Bronchial epithelial cell (primary cell): ENCODE data around the gene MRM2. TPM values are rescaled to one million over a fixed set of nuclear protein-coding genes. Genes with fewer than 3 reads are reported as not detected.

ENCODE experiments used
- DNase-seq: peaks from one replicate; pipeline ENCODE4 v3.0.0-alpha.2; 2010; ENCODE audit warnings: low read depth
- FAIRE-seq: peaks from 2 replicates; lab custom pipeline; 2011; peaks lifted over from hg19 to GRCh38; lab: Jason Lieb, UNC
- H3K27me3 ChIP-seq: 2 replicates; pipeline ENCODE4 v1.5.1; 2011; ENCODE audit warnings: low read length; ENCODE audit not compliant: control insufficient read depth, insufficient read depth
- H3K36me3 ChIP-seq: 2 replicates; pipeline ENCODE4 v1.5.1; 2011; ENCODE audit warnings: low read length; ENCODE audit not compliant: control insufficient read depth, insufficient read depth
- H3K4me3 ChIP-seq: 2 replicates; pipeline ENCODE4 v1.5.1; 2011; ENCODE audit warnings: mild to moderate bottlenecking, low read depth, low read length, control low read depth
- CTCF ChIP-seq: IDR thresholded peaks from 2 replicates; pipeline ENCODE4 v1.5.1; 2011; ENCODE audit warnings: mild to moderate bottlenecking, moderate library complexity, low read length, control low read depth, inconsistent platforms; ENCODE audit not compliant: insufficient read depth, severe bottlenecking
- total RNA-seq: library from RNA; depleted of rRNA; stranded (reverse); fragments of >200 nt; gene quantifications from 2 replicates; pipeline ENCODE4 v1.2.1, GENCODE V29; 2014

Gene MRM2
- total RNA-seq, 1 donor from 2014 or later, result 21.1 TPM

- H3K4me3 ChIP-seq, result no peak overlapping the region
- no peaks in the 10 kb centered on the region for H3K27me3 ChIP-seq
- FAIRE-seq, result no peak
- TF ChIP-seq CTCF, result peak; percentile 71
- H3K36me3 ChIP-seq, result no peaks in the 10 kb centered on the region
- no peak for DNase-seq
These were observed 5.4 kb upstream of the MRM2 start for GRCh38 chr7:2247141-2247995.

DNA sequence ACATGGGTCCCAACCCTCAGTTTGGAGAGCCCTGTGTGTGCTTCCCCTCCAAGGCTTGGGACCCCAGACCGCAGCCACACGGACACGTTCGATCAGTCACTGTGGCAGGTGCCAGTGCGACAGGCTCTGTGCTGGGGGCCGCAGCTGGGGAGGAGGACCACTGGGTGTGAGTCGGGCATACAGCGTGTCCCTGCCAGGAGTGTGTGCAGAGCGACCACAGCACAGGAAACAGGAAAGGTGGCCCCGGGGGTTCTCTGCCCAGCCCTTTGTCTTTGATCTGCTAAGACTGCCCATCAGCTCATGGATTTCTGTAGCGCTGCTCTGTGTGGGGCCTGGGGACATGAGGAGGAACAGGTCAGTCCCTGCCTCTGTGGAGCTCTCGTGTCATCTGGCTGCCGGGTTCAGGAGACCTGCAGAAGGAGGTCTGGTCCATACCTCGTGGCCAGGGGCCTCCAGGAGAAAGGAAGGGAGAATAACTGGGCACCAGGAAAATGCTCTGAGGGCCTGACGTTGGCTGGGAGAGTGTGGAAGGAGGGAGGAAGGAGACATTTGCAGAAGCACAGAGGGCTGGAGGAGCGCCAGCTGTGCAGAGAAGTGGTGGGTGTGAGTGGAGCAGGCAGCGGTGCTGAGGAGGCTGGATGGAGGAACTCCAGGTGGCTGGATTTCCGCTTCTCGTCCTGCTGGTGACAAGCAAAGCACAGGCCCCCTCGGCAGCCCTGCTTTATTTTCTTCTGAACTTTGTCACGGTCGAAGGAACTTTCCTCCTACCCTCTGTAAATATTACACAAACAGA, 4.1 kb upstream of the MRM2 start:
- H3K27me3 ChIP-seq, result no peaks in the 10 kb centered on the region
- FAIRE-seq (no peak), DNase-seq (no peak)
- no peaks in the 10 kb centered on the region for H3K36me3 ChIP-seq
- no peak for TF ChIP-seq CTCF
- H3K4me3 ChIP-seq, result no peak overlapping the region

GRCh38 chr7:2244404-2244995, 2.5 kb upstream of the MRM2 start:
- no peak for TF ChIP-seq CTCF
- no peak for DNase-seq
- no peak for FAIRE-seq
- H3K27me3 ChIP-seq, result no peaks in the 10 kb centered on the region
- no peaks in the 10 kb centered on the region for H3K36me3 ChIP-seq
- no peak overlapping the region for H3K4me3 ChIP-seq

- FAIRE-seq (no peak), DNase-seq (no peak)
- H3K36me3 ChIP-seq, result peaks cover 4% of the 10 kb centered on the region
- H3K4me3 ChIP-seq, result no peak overlapping the region
- TF ChIP-seq CTCF, result no peak
- no peaks in the 10 kb centered on the region for H3K27me3 ChIP-seq
These were observed 1.5 kb upstream of the MRM2 start for GRCh38 chr7:2243458-2243857.

DNA sequence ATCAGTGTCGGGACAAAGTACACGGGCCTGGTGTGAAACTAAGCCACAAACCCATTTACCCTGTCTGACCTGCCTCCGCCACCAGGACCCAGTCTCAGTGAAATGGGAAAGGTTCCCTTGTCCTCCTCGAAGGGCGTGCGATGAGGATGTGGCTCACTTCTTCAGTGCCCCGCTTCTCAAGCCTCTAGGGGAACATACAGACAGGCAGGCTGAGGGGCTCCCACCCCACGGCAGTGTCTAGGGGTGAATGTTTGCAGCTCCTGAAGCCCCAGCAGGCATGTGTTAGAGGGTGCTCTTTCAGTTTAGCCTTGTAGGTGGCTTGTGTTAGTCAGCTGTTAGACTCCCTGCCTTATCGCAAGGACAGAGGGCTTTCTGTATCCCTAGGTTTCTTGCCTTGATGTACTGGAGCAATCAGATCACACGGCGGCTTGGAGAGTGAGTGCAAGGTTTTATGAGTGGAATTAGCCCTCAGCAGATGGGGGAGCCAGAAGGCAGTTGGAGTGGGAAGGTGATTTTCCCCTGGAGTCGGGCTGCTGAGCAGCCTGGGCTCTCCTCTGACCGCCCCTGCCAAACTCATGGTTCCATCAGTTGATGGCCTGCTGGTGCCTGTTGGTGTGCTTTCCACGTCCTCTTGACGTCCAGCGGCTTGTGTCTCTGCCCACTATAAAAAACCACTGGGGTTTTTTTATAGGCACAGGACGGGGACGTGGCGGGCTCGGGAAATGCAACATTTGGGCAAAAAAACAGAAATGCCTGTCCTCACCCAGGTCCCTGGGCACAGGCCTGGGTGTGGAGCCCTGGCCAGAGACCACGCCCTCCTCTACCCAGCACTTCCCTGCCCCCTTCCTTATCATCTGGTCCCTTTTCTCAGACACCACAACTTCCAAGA, 780 bp upstream of the MRM2 start:
- TF ChIP-seq CTCF, result no peak
- no peak for FAIRE-seq
- Histone ChIP-seq H3K27me3 (no peaks in the 10 kb centered on the region), H3K4me3 (peak overlapping the region; percentile 86), H3K36me3 (peaks cover 8% of the 10 kb centered on the region)
- DNase-seq, result peak; percentile 29
